Thoracic aorta (tissue), 2 donors: ENCODE results near the gene SELENON. TPM values are rescaled to one million over a fixed set of nuclear protein-coding genes. Genes with fewer than 3 reads are reported as not detected.

Experiments used
- ATAC-seq: fragments of 150-250 bp; one replicate; pipeline ENCODE4 v1.8.0; 2017; ENCODE audit warnings: low read depth; ENCODE audit not compliant: insufficient number of reproducible peaks, low FRiP score
- DNase-seq: peaks from one replicate; pipeline ENCODE4 v3.0.0-alpha.2; 2020; ENCODE audit warnings: low spot score
- H3K27ac ChIP-seq, 2 donors: fragments of 200-600 bp; sonication (generic); 1 replicate in 1 of 2; 2 replicates in 1 of 2; pipeline ENCODE4 v1.5.1; 2016; ENCODE audit warnings: mild to moderate bottlenecking in 2 of 2, moderate library complexity in 2 of 2
- H3K27me3 ChIP-seq: fragments of 200-600 bp; sonication (generic); replicated peaks from 2 replicates; pipeline ENCODE4 v1.6.0; 2016; ENCODE audit warnings: mild to moderate bottlenecking; ENCODE audit not compliant: insufficient read depth
- H3K36me3 ChIP-seq: fragments of 200-600 bp; sonication (generic); one replicate; pipeline ENCODE4 v1.5.1; 2016
- H3K4me1 ChIP-seq, 2 donors: fragments of 200-600 bp; sonication (generic); 1 replicate in 1 of 2; 2 replicates in 1 of 2; pipeline versions ENCODE4 v1.5.1 to v1.6.0; 2016; ENCODE audit warnings: low read depth in 2 of 2, mild to moderate bottlenecking in 1 of 2; ENCODE audit not compliant: control insufficient read depth in 1 of 2
- H3K4me3 ChIP-seq: fragments of 200-600 bp; sonication (generic); 2 replicates; pipeline ENCODE4 v1.5.1; 2016; ENCODE audit warnings: mild to moderate bottlenecking
- H3K9me3 ChIP-seq: fragments of 200-600 bp; sonication (generic); 2 replicates; pipeline ENCODE4 v1.5.1; 2016
- CTCF ChIP-seq: fragments of 200-600 bp; sonication (generic); IDR thresholded peaks from one replicate; pipeline ENCODE4 v1.5.1; 2019; ENCODE audit warnings: antibody characterized with exemption
- total RNA-seq, 2 donors: library from RNA; depleted of rRNA; stranded (reverse); fragments of >200 nt; gene quantifications; one replicate each; pipeline versions ENCODE4 v1.1.0 to v1.2.3, GENCODE V29; 2016

The SELENON gene
- total RNA-seq, 2 donors from 2014 or later, result 44.1 to 48.6 TPM

GRCh38 chr1:25804964-25805862, 5.2 kb downstream of the SELENON start:
- peaks cover 33 to 68% of the 10 kb centered on the region in 2 donors for H3K4me1 ChIP-seq
- peak overlapping the region; percentile 68 to 92 for H3K27ac ChIP-seq
- peaks cover 20% of the 10 kb centered on the region for H3K36me3 ChIP-seq
- no peaks in the 10 kb centered on the region for H3K9me3 ChIP-seq
- TF ChIP-seq CTCF, result no peak
- ATAC-seq, result no peak
- no peak overlapping the region for H3K4me3 ChIP-seq
- no peaks in the 10 kb centered on the region for H3K27me3 ChIP-seq
- DNase-seq, result no peak

GRCh38 chr1:25805863-25806225, 5.9 kb downstream of the SELENON start:
- H3K4me3 ChIP-seq, result no peak overlapping the region
- no peaks in the 10 kb centered on the region for H3K27me3 ChIP-seq
- ATAC-seq, result peak; percentile 25
- peak overlapping the region; percentile 68 to 92 for H3K27ac ChIP-seq
- peaks cover 20% of the 10 kb centered on the region for H3K36me3 ChIP-seq
- no peaks in the 10 kb centered on the region for H3K9me3 ChIP-seq
- TF ChIP-seq CTCF, result no peak
- peak; percentile 74 for DNase-seq
- H3K4me1 ChIP-seq, result peaks cover 31 to 64% of the 10 kb centered on the region in 2 donors

GRCh38 chr1:25806418-25806817, 6.4 kb downstream of the SELENON start:
- Histone ChIP-seq H3K27ac (peak overlapping the region; percentile 68 to 92), H3K4me3 (no peak overlapping the region), H3K9me3 (no peaks in the 10 kb centered on the region), H3K4me1 (peaks cover 25 to 59% of the 10 kb centered on the region in 2 donors), H3K36me3 (peaks cover 22% of the 10 kb centered on the region), H3K27me3 (no peaks in the 10 kb centered on the region)
- DNase-seq (peak; percentile 65), ATAC-seq (no peak)
- no peak for TF ChIP-seq CTCF

- Histone ChIP-seq H3K4me1 (peaks cover 22 to 46% of the 10 kb centered on the region in 2 donors), H3K36me3 (peaks cover 32% of the 10 kb centered on the region), H3K27ac (peak overlapping the region in 1 of 2 donors; percentile 25), H3K4me3 (no peak overlapping the region), H3K27me3 (no peaks in the 10 kb centered on the region), H3K9me3 (no peaks in the 10 kb centered on the region)
- no peak for TF ChIP-seq CTCF
- DNase-seq (no peak), ATAC-seq (no peak)
Measured at GRCh38 chr1:25807480-25808390, 7.7 kb downstream of the SELENON start.
